CD4-positive, alpha-beta T cell treated with Interleukin-17A for 1 hour (primary cell): ENCODE results near the gene GNLY.

Source experiments
- DNase-seq: peaks from one replicate; pipeline ENCODE4 v3.0.0-alpha.2; 2020

GNLY gene

GRCh38 chr2:85730686-85731230, 36.6 kb downstream of the GNLY start:
- DNase-seq, result no peak

DNA sequence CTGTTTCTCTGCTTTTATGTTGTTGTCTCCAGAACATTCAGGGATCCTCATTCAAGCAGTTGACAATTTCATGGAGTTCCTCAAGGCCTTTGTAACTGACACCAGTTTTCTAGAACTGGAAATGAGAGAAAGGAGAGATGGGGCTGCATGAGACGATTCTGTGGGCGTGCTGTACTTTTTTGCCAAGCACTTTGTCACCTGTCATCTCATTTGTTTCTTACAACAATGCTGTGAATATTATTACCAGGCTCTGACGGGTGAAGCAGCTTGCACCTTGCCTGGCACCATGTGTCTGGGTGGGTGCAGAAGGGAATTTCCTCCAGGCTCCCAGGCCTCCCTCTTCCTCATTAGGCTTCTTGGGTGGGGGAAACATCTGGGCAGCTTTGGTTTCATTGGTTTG, 37.4 kb downstream of the GNLY start:
- no peak for DNase-seq

DNA sequence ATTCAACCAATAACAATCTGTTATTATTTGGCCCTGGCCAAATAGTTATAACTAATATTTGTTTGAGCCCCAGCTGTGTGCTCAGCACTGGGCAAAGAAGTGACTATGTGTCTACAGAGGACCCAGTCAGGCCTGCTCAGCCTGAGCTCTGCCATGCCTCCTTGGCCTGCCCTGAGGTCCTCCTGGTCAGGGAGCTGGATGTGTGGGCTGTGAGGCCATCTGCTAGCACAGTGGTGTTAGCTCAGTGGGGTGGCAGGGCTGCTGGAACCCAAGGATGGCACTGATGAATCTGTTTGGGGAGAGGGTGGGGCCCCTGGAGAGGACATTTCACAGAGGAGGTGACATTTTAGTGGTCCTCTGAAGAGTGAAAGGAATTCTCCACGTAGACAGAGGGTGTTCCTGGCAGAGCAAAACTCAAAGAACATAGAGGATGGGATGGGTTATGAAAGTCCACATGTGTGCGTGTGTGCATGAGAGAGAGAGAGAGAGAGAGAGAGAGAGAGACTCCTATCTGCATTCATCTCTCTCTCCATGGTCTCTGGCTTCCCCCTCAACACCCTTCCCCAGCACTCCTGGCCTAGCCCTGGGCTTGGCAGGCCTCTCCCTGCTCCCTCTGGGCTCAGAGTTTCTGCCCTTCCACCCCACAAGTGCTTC, 38.4 kb downstream of the GNLY start:
- DNase-seq, result no peak

GRCh38 chr2:85733121-85733960, 39.2 kb downstream of the GNLY start:
- no peak for DNase-seq

GRCh38 chr2:85734015-85734414, 39.9 kb downstream of the GNLY start:
- DNase-seq, result no peak

DNA sequence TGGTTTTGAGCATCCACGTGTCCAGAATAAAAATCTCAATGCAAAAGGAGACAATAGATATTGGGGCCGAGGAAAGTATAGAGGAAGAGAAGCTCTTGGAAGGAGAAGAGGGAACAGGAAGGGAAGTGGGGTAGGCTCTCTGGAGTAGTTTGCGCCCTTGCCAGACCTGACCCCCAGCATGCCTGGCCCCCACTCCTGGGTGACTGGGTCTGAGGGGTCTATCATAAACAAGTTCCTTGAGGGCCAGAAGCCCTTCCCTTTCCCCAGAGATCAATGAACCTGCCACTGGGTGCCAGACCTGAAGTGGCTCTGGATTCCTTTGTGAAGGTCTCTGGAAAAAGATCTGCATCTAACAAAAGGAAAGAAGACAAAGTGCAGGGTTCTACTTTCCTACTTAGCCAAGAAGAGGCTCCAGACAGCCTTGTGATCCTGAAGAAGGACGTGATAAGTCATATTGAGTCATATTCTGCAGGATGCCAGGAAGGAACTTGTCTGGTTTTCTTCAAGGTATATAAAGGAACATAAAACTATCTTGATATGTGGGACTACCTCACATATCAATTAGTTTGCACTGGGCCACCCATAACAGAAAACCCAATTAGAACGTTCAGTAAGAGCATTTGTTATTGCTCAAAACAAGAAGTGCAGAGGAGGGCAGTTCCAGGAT, 40.9 kb downstream of the GNLY start:
- no peak for DNase-seq

DNA sequence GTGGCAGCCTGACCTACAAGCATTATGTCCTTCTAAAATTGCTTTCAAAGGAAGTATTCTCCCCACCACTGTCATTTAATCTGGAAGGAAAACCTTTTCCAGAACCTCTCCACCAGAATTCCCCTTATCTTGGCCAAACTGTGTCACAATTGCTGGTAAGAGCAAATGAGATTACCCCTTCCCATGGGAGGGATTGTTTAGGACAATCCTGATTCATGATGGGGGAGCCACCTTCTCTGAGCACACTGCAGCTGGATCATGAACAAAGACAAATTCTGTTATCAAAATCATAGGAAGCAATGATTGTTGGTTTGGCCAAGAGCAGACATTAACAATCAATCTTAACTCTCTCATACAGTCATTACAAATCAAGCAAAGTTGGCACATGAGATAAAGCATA, 41.5 kb downstream of the GNLY start:
- DNase-seq, result no peak

DNA sequence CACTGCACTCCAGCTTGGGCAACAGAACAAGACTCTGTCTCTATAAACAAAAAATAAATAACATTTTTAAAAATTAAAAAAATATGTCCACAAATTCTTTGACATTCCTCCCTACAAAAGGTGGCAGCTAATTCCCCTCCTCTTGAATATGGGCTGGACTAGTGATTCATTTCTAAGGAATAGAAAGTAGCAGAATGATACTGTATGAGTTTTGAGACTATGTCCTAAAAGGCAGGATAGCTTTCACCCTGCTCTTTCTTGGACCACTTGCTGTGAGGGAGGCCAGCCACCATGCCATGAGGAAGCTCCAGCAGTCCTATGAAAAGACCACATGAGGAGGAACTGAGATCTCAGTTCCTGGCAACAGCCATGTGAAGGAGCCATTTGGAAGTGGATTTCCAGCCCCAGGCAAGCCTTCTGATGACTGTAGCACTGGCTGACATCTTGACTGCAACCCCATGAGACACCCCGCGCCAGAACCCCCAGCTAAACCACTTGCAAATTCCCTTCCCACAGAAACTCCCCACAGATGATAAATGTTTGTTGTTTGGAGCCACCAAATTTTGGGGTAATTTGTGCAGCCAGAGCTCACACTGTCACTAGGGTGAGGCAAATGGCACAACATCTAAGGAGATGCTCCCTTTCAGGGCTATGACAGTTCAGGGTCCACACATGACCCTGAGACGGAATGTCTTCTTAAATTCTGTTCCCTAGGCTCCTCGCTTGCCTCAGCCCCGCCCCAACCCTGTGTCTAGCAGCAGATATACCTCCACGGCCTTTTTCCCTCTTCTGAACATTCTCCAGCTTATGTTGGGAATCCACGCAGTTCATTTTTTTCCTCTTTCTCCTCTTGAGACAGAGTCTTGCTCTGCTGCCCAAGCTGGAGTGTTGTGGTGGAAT, 42.5 kb downstream of the GNLY start:
- DNase-seq, result no peak

DNA sequence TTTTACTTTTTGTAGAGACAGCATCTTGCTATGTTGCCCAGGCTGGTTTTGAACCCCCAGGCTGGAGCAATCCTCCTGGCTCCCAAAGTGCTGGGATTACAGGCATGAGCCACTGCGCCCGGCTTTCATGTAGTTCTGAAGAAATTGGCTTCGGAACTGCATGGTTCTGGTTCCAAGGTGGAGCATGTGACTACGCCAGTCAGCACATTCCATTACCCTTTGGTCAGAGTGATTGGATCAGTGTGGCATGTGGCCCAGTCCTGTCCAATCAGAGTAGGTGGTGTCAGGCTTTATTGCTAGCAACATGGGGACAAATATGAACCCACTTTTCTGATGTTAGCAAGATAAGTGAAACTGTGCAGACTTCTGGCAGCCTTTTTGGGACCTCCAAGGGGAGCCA, 43.3 kb downstream of the GNLY start:
- no peak for DNase-seq

GRCh38 chr2:85737961-85738360, 43.8 kb downstream of the GNLY start:
- DNase-seq, result no peak

- no peak for DNase-seq
These were observed 46.0 kb downstream of the GNLY start for GRCh38 chr2:85740193-85740592.

DNA sequence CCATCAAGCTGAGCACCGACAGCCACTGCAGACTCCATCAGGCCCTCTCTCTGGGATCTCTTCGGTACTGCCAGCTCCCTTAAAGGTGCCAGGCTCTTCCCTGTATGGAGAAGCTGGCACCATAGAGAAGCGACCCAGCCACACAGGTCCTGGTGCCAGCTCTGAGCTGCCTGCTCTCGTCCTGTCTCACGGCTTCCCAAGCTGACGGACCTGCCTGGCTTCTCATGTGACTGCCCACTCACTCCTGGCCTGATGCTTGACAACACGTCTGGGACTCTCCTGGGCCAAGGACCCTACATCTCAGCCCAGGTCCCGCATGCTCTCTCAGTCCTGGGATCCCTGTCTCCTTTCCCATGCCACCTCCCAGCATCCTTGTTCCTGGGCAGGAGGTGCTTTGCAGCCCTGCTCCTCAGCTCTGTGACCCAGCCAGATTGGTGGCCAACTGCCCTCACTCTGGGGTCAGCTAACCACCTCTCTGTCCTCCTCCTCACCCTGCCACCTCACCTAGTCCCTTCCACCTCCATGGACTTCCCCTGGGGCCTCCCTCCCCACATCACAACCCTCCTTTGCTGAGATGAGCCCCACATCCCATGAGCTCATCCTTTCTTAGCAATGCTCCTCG, 47.2 kb downstream of the GNLY start:
- no peak for DNase-seq

DNA sequence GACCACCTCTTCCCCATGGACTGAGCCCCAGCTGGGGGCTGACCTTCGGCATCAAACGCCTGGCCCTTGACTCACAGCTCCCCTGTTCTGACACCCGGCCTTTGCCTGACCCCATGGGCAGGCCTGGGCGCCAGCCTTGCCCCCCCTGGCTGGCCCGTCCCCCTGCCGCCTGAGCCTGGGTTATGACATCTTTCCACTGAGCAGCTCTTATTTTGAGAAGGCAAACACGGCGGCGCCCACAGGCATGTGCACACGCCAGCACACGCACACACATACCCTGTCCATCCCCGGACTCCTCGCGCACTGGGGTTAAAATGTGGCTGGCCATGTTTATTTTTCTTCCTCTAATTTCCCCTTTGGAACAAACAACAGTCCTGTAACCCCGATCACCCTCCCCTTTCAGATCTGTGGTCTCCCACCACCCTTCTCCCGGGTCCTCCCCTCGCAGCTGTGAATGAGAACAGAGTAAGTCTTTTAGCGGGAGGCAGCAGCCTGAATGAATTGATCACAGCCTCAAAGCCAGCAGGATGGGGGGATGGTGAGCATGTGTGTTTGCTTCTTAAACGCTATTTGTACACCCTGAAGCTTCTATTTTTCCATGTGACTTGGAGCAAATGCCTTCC, 47.8 kb downstream of the GNLY start:
- no peak for DNase-seq

DNA sequence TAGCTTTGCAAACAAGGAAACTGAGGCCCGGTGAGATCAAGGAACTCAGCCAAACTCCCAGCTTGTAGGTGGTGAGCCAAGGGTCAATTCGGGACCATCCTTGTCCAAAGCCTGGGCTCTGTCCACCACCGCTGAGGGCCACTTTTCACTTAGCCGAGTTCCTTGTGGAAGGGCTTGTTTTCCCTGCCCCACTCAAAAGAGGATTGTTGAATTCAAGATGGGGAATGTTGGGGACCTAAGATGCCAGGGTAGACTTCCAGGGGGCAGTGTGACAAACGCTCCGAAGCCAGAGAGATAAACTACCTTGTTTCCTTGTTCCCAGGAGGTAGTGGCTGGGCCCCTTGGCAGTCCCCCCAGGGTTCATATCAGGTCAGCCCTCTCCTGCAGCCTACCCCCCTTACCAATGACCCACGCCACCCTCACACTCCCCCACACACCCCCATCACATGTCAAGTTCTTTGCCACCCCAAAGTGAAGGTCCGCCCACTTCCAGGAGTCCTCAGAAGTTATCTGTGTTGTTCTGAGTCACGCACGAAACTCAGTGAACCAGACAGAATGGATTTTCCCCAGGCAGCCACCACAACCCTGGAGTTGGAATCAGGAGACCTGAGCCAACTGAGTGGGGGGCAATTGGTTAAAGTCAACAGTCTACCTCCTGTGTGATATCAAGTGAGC, 49.3 kb downstream of the GNLY start:
- no peak for DNase-seq

DNA sequence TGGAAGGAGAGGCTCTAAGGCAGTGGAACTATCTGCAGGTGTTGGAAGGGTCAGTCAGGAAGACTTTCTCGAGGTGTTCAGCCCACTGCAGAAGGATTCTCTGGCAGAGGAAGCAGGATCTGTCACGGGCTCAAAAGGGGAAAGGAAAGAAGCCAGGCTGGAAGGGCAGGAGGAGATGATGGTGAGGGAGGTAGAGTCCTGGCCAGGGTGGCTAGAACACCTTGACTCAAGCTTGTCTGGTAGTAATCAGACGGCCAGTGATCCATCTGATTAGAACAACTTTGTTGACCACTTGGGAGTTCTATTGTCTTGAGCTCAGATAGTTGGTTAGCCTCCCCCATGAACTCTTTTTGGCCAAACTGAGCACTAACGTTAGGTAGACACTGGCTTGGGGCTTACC, 49.9 kb downstream of the GNLY start:
- DNase-seq, result no peak

DNA sequence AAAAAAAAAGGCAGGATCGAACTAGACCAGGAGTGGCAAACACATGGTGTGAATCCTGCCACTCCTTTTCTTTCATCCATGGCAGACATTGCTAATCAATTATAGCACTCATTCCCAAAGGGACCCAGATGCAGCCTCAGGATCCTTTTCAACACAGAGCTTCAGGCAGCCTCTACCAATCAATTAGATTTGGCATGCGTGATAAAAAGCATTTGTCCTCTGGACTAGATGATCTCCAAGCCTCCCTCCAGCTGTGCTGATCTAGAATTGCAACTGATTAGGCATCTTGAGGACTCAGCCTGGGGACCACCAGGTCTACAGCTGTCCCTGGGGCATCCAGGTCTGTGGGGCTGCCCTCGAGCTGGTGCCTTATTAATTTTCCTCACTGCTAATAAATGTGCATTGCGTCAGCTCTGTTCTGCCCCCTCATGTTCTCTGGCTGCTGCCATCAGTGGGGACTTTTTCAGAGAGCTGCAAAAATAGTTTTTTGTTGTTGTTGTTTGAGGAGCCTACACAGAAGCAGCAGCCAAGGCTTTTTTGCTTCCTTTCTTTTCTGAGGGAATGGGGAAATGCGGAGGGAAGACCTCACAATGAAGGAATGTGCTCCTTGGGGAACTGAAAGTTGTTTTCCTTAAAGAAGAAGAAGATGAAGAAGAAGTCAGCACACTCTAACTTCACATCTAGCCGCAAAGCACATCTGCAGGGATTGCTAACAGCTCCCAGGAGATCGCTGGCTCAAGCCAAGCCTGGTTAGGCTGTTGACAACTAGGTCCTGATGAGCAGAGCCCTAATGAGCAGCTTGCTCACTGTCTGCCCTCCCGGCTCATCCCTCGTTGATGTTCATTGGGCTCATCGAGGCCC, 50.8 kb downstream of the GNLY start:
- DNase-seq, result no peak

DNA sequence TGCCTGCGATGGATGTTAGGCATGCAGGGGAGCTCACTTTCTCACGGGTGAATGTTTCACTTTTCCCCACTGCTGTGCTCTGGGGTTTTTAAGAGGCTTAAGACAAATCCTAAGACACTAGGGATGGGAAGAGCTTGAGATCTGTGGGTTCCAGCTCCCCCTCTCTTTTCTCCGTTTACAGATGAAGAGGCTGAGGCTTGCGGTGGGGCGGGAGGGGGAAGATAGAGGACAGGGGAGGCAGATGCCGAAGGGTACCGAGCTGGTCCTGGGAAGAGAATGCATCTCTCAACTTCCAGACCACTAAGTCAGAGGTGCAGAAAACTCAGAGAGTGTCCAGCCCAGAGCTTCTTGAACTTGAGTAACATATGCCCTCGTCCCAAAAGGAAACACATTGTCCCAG, 51.5 kb downstream of the GNLY start:
- DNase-seq, result no peak

GRCh38 chr2:85746321-85747004, 52.3 kb downstream of the GNLY start:
- DNase-seq, result no peak

- DNase-seq, result no peak
These were observed 53.3 kb downstream of the GNLY start for GRCh38 chr2:85747441-85747840.
